NCI-H1092 (cell line): ENCODE measurements around the gene SKIDA1.
A peak's percentile ranks its signal among the peaks of the same experiment; 100 is the strongest.

Experiments
- DNase-seq: peaks from one replicate; lab custom pipeline; 2025; lab: John Stamatoyannopoulos, UW

Gene SKIDA1

GRCh38 chr10:21501731-21502347, 23.6 kb downstream of the SKIDA1 start:
- no peak for DNase-seq

- no peak for DNase-seq
Observed at GRCh38 chr10:21501091-21501490, 24.4 kb downstream of the SKIDA1 start.

- DNase-seq, result no peak
Observed at GRCh38 chr10:21500578-21500910, 24.9 kb downstream of the SKIDA1 start.

GRCh38 chr10:21499701-21500577, 25.5 kb downstream of the SKIDA1 start:
- no peak for DNase-seq

GRCh38 chr10:21498986-21499385, 26.5 kb downstream of the SKIDA1 start:
- no peak for DNase-seq

GRCh38 chr10:21498377-21498776, 27.1 kb downstream of the SKIDA1 start:
- no peak for DNase-seq

- peak; percentile 79 for DNase-seq
Observed at GRCh38 chr10:21497177-21497807, 28.2 kb downstream of the SKIDA1 start.

- peak; percentile 40 for DNase-seq
Observed at GRCh38 chr10:21496343-21497176, 28.9 kb downstream of the SKIDA1 start.

GRCh38 chr10:21495752-21496342, 29.6 kb downstream of the SKIDA1 start:
- DNase-seq, result peak; percentile 70

- no peak for DNase-seq
Observed at GRCh38 chr10:21495002-21495751, 30.3 kb downstream of the SKIDA1 start.

GRCh38 chr10:21494191-21495001, 31.1 kb downstream of the SKIDA1 start:
- DNase-seq, result no peak

GRCh38 chr10:21493784-21494183, 31.7 kb downstream of the SKIDA1 start:
- no peak for DNase-seq

GRCh38 chr10:21492421-21492820, 33.1 kb downstream of the SKIDA1 start:
- no peak for DNase-seq

- no peak for DNase-seq
Observed at GRCh38 chr10:21490711-21491105, 34.8 kb downstream of the SKIDA1 start.

- DNase-seq, result no peak
Observed at GRCh38 chr10:21490028-21490710, 35.3 kb downstream of the SKIDA1 start.

- DNase-seq, result no peak
Observed at GRCh38 chr10:21488957-21489446, 36.5 kb downstream of the SKIDA1 start.

- DNase-seq, result no peak
Observed at GRCh38 chr10:21488246-21488956, 37.1 kb downstream of the SKIDA1 start.

GRCh38 chr10:21487416-21488180, 37.9 kb downstream of the SKIDA1 start:
- no peak for DNase-seq
